Panc1 (cell line): ENCODE measurements around the gene PF4V1.

ENCODE experiments used
- CTCF ChIP-seq: fragments of 450-650 bp; IDR thresholded peaks from 2 replicates; pipeline ENCODE4 v1.5.1; 2017; ENCODE audit warnings: mild to moderate bottlenecking
- POLR2AphosphoS5 ChIP-seq: IDR thresholded peaks from 2 replicates; pipeline ENCODE4 v1.6.1; 2012; ENCODE audit warnings: mild to moderate bottlenecking, low read depth, low read length, moderate library complexity
- SIN3A ChIP-seq: IDR thresholded peaks from 2 replicates; pipeline ENCODE4 v1.6.1; 2012; ENCODE audit warnings: low read depth, mild to moderate bottlenecking, low read length, moderate library complexity, borderline replicate concordance; ENCODE audit not compliant: insufficient read depth
- TCF7L2 ChIP-seq: IDR thresholded peaks from 2 replicates; pipeline ENCODE4 v1.6.1; 2011; ENCODE audit warnings: mild to moderate bottlenecking, low read depth, low read length, inconsistent platforms

- TF ChIP-seq CTCF (no peak), POLR2AphosphoS5 (no peak), TCF7L2 (no peak), SIN3A (no peak)
Measured at GRCh38 chr4:73860917-73861316, 7.8 kb downstream of the PF4V1 start.
